GM20000 (cell line): Measurements from ENCODE around the gene TINAGL1.

ENCODE experiments used
- DNase-seq: peaks from one replicate; pipeline ENCODE4 v3.0.0; 2012; ENCODE audit warnings: low spot score
- CTCF ChIP-seq: IDR thresholded peaks from 2 replicates; pipeline ENCODE4 v1.5.1; 2012; ENCODE audit warnings: mild to moderate bottlenecking, control low read depth; ENCODE audit errors: extremely low read depth, missing control alignments

The TINAGL1 gene

DNA sequence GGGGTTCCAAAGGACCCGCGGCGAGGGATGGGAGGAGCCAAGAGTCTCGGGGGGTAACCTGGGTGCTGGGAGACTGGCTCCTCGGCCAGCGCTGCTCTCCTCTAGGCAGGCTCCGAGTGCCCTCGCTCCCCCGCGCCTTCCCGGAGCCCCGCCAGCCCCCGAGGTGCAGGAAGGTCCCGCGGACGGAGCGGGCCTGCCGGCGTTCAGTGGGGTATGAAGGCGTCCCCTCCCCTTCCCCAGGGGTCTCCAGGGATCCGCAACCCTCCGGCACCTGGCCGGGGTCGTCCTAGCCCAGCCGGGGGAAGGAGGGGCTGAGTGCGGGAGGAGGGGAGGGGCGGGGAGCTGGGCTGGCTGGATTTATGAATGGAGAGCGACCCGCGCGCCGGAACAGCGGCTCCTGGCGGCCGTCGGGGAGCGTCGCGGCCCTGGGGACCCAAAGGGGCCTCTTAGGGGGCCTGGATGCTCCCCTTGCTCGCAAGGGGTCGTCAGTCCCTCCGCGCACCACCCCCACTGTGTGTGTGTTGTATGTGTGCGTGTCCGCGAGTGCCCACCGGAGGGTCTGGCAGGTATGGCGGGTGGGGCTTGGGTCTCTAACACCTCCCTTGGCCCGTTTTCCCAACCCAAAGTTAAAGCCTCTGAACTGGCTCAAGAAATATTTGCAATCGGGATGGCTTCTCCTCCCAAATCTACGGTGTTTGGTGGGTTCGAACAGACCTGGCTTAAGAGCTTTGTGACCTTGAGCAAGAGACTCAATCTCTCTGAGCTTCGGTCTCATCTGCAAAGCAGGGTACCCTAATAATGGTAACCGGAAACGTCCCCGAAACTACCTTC is 41.8 kb downstream of the TINAGL1 start:
- peak; percentile 85 for DNase-seq
- peak; percentile 78 for TF ChIP-seq CTCF

GRCh38 chr1:31618916-31619846 is 42.9 kb downstream of the TINAGL1 start:
- DNase-seq = no peak
- no peak for TF ChIP-seq CTCF

GRCh38 chr1:31620631-31621497 is 44.5 kb downstream of the TINAGL1 start:
- DNase-seq = no peak
- no peak for TF ChIP-seq CTCF

GRCh38 chr1:31621498-31621820 is 45.1 kb downstream of the TINAGL1 start:
- no peak for TF ChIP-seq CTCF

GRCh38 chr1:31621847-31622730 is 45.8 kb downstream of the TINAGL1 start:
- no peak for DNase-seq
- no peak for TF ChIP-seq CTCF

More at GRCh38 chr1:31621498-31621820, 45.1 kb downstream of the TINAGL1 start:
- DNase-seq = no peak

DNA sequence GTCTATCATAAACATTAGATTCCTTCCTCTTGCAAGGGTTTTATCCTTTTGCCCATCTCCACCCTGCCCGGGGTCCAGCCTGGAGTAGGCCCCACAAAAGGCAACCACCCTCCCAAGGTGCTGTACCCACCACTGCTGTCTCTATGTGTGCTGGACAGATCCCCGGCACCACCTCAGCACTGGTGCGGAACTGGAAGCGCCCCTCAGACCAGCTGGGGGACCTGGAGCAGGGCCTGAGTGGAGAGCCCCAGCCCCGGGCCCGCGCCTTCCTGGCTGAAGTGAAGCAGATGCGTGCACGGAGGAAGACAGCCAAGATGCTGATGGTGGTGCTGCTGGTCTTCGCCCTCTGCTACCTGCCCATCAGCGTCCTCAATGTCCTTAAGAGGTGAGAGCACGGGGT is 47.0 kb downstream of the TINAGL1 start:
- no peak for TF ChIP-seq CTCF
- DNase-seq = no peak
